Measurements from ENCODE around the gene RAB37.

Gene RAB37

DNA sequence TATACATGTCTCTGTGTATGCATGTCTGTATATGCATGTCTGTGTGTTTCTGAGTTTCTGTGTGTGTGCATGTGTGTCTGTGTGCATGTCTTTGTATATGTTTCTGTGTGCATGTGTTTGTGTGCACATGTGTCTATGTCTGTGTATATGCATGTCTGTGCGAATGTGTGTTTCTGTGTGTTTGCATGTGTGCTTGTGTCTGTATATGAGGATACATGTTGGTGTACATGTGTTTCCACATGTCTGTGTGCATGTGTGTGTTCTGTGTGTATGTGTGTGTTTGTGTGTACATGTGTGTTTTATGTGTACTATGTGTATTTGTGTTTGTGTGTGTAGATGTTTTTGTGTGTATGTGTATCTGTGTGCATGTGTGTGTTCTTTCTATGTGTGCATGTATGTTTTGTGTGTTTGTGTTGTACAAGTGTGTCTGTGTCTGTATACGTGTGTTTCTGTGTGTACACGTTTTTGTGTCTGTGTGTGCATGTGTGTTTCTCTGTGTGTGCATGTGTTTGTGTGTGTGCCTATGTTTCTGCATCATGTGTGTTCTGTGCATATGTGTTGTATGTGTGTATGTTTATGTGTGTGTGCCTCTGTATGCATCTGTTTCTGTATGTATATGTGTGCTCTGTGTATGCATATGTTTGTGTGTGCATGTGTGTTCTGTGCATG is 8.9 kb upstream of the RAB37 start:
- ATAC-seq: no peak
- DNase-seq: no peak

GRCh38 chr17:74728702-74729075 is 8.4 kb upstream of the RAB37 start:
- no peak for ATAC-seq
- DNase-seq: no peak

GRCh38 chr17:74729368-74729767 is 7.7 kb upstream of the RAB37 start:
- ATAC-seq: no peak

DNA sequence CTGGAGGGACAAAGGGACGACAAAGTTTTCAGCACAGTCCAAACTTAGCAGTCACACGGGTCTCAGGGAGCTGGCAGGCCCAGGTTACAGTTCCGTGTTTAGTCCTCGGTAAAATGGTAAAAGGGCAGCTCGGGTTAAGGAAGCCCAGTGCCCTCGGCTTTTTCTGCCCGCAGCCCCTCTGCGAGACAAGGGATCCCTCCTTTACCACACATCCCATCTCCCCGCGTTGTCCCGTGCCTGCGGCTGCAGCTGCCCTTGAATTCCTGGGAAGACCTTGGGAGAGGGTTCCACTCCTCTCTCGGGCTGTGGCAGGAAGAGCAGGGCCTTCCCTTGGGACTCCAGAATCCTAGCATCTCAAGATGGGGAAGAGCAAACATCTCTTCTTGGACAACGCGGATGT is 7.2 kb upstream of the RAB37 start:
- ATAC-seq (no peak), DNase-seq (no peak)

More at GRCh38 chr17:74729368-74729767, 7.7 kb upstream of the RAB37 start:
- no peak for DNase-seq

DNA sequence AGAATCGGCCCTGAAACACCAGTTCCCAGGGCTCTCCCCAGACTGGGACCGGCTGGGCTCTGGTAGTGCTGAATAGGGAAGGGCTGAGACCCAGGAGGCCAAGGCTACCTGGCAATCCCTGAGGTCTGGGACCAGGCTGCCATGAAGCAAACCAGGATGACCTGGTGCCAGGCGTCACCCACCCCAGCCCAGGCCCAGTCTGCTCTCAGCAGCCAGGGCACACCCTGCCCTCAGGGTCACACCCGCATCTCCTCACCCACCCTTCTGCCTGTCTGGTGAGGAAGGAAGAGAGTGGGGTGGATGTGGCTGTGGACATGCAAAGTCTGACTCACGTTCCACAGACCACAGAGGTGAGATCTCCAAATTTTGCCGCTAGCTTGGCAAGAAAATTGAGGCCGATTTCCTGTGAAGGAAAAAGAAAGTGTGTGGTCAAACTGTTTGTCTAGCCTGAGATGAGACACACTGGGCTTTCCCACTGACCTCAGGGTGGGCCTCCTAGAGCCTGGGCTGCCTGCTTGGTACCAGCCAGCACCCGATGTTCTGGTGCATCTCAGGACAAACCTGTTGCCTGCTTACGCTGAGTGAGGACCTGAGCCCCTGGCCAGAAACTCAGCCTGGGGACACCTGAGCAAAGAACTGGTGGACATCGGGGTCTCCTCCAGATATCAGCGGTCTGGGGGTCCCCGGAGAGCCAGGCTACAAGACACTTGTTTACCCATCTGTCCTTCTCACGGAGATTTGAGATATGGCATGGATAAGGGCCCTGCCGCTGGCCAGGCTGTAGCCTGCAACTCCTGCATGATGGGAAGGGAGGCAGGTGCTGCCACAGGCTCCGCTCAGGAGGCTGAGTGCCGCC is 6.3 kb upstream of the RAB37 start:
- peak; percentile 56 for DNase-seq
- ATAC-seq: peak; percentile 86

DNA sequence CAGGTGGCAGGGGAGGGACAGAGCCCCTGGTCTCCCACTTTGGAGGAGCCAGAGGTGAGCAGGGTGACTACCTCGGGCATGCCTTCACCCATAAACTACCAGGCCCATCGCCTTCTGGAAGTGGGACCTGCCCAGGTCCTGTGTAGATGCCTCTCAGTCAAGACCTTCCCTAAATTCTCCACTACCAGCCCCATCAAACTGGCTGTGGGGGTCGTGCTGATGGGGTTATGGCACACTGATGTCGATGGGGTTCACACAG is 5.8 kb upstream of the RAB37 start:
- no peak for ATAC-seq
- no peak for DNase-seq

- DNase-seq: no peak
- ATAC-seq: no peak
Measured at GRCh38 chr17:74732042-74732867, 4.8 kb upstream of the RAB37 start.

DNA sequence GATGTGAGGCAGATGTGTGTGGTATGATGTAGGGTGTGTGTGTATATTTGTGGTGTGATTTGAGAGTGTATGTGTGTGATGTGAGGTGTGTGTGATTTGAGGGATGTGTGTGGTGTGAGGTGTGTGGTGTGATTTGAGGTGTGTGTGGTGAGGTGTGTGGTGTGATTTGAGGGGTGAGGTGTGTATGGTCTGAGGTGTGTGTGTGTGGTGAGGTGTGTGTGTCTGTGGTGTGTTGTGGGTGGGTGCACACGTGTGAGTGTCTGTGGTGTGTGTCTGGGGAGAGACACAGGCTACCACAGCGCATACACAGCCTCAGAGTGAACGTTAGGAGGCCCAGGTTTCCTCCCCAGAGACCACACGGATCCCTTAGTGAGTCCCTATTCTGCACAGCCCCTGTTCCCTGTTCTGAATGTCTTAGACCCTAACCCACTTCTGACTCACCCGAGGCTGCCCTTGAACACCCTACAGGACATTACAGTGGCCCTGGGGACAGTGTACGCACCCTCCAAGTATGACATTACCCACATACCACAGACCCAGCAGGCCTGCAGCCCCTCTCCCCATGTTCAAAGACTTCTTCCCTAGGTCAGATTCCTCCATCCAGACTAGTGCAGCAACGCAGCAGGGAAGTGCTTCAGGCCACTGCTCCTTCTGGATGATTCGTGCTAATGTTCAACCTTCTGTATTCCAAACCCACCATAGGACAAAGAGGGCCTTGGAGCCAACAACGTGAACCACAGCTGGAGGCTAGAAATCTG is 3.5 kb upstream of the RAB37 start:
- ATAC-seq (no peak), DNase-seq (no peak)

DNA sequence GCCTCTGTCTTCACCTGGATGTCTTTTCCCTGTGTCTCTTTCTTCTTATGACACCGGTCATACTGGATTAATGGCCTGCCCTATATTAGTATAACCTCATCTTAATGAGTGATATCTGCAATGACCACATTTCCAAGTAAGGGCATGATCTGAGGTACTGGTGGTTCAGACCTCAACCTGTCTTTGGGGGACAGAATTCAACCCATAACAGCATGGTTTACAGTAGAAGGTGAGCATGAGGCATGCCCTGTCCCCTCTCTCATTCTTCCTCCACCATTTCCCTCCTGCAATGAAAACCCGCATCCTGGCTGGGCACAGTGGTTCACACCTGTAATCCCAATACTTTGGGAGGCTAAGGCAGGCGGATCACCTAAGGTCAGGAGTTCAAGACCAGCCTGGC is 2.8 kb upstream of the RAB37 start:
- ATAC-seq: no peak
- DNase-seq: no peak

- ATAC-seq: no peak
- peak; percentile 58 for DNase-seq
Measured at GRCh38 chr17:74737299-74738050, 419 bp downstream of the RAB37 start.

DNA sequence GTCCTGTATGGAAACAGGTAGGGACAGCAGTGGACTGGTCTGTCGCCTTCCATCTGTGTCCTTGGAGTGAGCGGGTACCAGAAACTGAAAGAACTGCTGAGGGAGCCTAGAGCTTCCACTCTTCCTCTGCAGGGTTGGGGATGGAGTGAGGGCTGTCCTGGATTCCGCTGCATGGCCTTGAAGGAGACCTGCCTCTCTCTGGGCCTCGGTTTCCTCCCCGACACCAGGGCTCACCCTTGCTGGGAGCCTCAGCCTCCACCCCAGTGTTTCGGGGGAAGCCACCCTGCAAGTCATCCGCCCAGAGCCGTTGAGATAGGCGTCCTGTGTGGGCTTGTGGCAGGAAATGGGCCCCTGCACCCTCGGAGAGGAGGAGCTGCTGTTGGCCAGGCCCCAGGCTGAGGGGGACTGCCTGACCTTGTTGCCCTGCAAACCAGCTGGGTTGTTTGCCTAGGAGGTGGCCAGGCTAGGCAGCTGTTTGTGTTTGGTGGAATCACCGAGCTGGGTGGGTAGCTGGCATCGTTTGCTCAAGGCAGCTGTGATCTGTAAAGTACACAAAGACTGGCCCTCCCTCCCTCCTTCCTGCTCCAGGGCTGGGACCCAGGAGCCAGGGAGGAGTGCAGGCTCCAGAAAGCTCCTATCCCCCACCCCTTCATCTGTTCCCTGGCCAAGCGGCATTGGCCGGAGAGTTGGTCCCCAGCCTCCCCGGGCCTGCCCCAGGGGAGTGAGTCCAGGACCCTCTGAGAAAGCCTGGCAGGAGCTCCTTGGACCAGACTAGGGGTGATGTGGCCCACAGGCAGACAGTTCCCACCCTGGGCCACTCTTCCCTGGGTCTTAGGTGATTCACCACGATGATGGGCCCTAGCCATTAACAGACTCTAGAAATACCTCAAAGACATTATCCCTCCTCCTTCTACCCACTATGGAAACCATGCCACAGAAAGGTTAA is 1.3 kb downstream of the RAB37 start:
- ATAC-seq (peak; percentile 89), DNase-seq (peak; percentile 84)

DNA sequence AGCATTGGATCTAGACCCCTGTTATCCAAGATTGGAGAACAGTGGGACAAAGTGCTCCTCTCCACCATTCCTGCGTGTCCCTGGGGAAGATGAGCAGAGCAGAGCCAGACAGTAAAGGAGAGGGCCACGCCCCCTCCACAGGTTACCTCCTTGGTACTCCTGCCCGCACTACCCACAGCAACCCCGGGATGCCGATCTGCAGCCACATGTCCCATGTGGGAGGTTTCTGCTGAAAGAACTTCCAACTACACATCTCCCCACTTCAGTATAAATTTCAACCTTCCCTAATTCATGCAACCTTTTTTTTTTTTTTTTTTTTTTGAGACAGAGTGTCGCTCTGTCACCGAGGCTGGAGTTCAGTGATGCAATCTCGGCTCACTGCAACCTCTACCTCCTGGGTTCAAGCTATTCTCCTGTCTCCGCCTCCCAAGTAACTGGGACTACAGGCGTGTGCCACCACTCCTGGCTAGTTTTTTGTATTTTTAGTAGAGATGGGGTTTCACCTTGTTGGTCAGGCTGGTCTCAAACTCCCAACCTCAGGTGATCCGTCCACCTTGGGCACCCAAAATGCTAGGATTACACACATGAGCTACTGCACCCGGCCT is 2.3 kb downstream of the RAB37 start:
- DNase-seq (no peak), ATAC-seq (no peak)

DNA sequence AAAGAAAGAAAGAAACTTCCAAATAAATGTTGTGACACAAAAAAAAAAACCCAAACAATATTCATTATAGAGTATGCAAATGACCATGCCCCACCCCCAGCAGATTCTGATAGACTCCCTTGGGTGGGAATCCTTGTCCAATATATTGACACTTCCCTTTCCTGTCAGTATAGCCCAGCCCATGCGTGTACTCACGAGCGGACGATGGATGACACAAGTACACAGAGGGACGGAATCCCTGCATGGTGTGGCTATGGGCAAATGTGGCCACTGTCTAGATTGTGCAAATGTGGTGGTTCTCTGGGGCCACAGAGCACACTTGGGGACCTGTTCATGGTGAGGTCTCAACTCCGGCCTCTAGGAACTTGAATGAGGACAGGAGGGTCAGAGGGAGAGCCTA is 3.1 kb downstream of the RAB37 start:
- ATAC-seq (no peak), DNase-seq (no peak)

DNA sequence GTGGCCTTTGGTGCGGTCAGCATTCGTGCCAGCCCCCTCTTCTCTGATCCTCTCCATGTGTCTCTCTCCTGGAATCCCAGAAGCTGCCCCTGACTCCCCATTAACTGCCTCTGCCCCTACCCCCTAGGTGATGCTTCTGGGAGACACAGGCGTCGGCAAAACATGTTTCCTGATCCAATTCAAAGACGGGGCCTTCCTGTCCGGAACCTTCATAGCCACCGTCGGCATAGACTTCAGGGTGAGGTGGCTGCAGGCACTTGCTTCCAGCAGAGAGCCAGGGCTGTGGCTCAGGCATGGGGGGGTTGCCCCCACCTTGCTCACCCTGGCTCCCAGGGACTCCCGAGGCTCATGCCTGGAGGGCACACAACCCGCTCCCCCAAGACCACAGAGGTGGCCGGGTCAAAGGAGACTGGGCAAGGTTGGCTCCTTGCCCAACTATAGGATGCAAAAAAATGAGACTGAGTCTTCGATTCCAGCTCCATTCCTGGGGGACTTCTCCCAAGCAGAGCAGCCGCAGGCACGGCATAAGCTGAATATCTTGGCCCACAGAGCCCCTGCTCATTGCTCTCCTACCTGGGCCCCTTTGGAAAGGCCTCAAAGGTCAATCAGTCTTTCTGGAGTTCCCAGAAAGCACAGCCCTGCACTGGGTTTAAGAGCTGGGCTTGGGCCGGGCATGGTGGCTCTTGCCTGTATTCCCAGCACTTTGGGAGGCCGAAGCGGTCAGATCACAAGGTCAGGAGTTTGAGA is 3.8 kb downstream of the RAB37 start:
- no peak for ATAC-seq
- DNase-seq: no peak

DNA sequence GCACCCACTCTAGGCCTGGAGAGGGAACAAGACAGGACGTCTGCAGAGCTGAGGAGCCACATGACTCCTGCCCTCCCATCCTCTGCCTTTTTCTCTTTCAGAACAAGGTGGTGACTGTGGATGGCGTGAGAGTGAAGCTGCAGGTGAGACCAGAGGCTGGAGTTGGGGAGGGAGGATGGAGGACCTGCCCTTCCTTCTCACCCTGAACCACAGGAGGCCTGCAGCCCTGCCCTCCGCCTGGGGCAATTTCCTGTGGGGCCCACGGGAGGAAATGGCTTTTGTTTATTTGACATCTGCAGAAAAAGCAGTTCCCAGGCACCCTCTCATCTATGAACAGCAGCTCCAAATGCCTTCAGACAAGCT is 5.1 kb downstream of the RAB37 start:
- ATAC-seq: no peak

GRCh38 chr17:74742978-74743545 is 6.0 kb downstream of the RAB37 start:
- DNase-seq: no peak
- ATAC-seq: no peak

More for the DNA sequence above, 5.1 kb downstream of the RAB37 start:
- DNase-seq: peak; percentile 58

DNA sequence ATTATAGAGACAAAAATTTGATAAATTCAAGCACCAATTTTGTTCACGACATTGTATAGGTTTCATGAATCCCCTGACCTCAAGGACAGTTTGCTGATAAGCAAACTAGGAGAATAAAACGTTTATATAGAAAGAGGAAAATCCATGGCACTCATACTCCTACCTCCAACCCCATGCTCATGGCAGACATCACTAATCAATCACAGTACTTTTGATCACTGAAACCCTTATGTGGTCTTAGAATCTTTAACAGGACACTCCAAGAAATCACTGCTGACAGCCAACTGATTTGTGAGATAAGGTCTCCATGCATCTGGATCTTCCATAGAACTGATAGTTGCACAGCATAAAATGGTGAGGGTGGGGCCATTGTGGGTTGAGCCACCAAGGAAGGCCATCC is 6.7 kb downstream of the RAB37 start:
- ATAC-seq (no peak), DNase-seq (no peak)

- DNase-seq: no peak
- no peak for ATAC-seq
Measured at GRCh38 chr17:74744349-74744713, 7.3 kb downstream of the RAB37 start.
